ENCODE results near the gene BTBD9.

DNA sequence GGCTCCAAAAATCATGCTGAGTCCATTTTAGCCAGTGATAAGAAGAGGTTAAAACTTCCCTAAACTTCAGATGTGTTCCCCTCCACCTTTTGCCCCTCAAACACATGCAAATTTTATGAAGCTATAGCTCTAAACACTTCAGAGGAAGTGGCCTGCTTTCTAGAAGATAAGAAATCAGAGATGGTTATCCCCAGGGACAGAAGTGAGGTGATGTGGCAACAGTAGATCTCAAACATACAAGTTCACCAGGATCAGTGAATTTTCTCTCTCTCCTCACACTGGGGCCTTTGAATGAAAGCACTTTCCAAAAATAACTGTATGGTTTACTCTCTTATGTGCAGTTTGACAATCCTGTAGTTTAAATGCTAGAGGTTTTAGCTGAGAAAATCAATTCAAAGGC, 332.0 kb downstream of the BTBD9 start:
- TF ChIP-seq, protein P1, sequence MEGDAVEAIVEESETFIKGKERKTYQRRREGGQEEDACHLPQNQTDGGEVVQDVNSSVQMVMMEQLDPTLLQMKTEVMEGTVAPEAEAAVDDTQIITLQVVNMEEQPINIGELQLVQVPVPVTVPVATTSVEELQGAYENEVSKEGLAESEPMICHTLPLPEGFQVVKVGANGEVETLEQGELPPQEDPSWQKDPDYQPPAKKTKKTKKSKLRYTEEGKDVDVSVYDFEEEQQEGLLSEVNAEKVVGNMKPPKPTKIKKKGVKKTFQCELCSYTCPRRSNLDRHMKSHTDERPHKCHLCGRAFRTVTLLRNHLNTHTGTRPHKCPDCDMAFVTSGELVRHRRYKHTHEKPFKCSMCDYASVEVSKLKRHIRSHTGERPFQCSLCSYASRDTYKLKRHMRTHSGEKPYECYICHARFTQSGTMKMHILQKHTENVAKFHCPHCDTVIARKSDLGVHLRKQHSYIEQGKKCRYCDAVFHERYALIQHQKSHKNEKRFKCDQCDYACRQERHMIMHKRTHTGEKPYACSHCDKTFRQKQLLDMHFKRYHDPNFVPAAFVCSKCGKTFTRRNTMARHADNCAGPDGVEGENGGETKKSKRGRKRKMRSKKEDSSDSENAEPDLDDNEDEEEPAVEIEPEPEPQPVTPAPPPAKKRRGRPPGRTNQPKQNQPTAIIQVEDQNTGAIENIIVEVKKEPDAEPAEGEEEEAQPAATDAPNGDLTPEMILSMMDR (IDR thresholded peaks at IDR 0.05), result no peak
- no peak for TF ChIP-seq POLR2A (IDR thresholded peaks at IDR 0.05)

Data from lower leg skin (tissue), 3 donors.